ENCODE measurements around the gene PCDH1.

DNA sequence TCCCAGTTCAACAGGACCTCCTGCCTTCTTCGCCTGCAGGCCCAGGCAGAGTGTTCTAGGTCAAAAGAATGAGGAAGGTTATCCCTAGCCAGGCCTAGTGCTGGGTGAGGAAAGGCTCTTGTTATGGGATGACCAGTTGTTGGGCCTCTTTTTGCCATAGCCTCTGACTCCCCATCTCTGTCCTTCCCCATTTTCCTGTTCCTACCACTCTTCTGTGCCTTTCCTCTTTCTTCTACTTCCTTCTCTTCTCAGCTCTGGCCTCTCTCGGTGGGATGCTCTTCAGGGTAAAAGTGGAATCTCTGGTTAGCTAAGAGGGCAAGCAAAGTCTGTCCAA lies 1.2 kb upstream of the PCDH1 start:
- TF ChIP-seq, protein P1, sequence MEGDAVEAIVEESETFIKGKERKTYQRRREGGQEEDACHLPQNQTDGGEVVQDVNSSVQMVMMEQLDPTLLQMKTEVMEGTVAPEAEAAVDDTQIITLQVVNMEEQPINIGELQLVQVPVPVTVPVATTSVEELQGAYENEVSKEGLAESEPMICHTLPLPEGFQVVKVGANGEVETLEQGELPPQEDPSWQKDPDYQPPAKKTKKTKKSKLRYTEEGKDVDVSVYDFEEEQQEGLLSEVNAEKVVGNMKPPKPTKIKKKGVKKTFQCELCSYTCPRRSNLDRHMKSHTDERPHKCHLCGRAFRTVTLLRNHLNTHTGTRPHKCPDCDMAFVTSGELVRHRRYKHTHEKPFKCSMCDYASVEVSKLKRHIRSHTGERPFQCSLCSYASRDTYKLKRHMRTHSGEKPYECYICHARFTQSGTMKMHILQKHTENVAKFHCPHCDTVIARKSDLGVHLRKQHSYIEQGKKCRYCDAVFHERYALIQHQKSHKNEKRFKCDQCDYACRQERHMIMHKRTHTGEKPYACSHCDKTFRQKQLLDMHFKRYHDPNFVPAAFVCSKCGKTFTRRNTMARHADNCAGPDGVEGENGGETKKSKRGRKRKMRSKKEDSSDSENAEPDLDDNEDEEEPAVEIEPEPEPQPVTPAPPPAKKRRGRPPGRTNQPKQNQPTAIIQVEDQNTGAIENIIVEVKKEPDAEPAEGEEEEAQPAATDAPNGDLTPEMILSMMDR (IDR thresholded peaks at IDR 0.05; ENCODE audit: low read depth, low read length, poor library complexity, severe bottlenecking), result peak; percentile 59
- TF ChIP-seq EZH2phosphoT487 (IDR thresholded peaks at IDR 0.05; ENCODE audit: borderline replicate concordance, low read length), result no peak

Measured in DOHH2 (cell line).